NCI-H526 treated with DMSO at 0.1 percent for 48 hours (cell line): ENCODE measurements around the gene PYGB.
"Not testable (repeated sequence)": the region's sequence is repeated elsewhere in the genome, so short reads cannot be mapped to it uniquely, and the experiment has no call there.

Experiments
- DNase-seq: peaks from one replicate; lab custom pipeline; 2025; lab: John Stamatoyannopoulos, UW

Gene PYGB

GRCh38 chr20:25296094-25297093, 48.5 kb downstream of the PYGB start:
- no peak for DNase-seq

DNA sequence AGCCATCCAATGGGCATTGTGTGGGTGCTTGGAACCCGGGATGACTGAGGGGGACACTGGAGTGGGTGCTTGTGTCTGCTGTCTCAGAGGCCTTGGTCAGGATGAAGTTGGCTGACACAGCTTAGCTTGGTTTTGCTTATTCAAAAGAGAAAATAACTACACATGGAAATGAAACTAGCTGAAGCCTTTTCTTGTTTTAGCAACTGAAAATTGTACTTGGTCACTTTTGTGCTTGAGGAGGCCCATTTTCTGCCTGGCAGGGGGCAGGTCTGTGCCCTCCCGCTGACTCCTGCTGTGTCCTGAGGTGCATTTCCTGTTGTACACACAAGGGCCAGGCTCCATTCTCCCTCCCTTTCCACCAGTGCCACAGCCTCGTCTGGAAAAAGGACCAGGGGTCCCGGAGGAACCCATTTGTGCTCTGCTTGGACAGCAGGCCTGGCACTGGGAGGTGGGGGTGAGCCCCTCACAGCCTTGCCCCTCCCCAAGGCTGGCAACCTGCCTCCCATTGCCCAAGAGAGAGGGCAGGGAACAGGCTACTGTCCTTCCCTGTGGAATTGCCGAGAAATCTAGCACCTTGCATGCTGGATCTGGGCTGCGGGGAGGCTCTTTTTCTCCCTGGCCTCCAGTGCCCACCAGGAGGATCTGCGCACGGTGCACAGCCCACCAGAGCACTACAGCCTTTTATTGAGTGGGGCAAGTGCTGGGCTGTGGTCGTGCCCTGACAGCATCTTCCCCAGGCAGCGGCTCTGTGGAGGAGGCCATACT, 49.4 kb downstream of the PYGB start:
- no peak for DNase-seq

DNA sequence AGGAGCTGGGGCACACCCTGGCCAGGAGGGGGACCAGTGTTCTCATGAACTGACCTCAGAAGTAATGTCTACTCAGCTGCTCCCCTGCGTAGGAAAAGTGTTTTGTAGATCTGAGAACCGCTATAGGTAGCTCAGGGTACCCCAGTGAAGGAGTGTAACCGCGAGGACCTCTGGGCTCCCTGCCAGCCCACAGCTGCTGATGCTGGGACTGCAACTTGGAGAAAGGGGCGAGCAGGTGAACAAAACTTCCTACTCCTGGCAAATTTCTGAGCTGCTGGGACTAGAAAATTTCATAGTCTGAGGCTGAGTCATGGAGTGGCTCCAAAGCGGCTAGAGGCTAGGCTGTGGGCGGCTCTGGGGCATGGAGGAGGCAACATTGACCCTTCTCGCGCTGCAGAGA, 51.9 kb downstream of the PYGB start:
- no peak for DNase-seq

DNA sequence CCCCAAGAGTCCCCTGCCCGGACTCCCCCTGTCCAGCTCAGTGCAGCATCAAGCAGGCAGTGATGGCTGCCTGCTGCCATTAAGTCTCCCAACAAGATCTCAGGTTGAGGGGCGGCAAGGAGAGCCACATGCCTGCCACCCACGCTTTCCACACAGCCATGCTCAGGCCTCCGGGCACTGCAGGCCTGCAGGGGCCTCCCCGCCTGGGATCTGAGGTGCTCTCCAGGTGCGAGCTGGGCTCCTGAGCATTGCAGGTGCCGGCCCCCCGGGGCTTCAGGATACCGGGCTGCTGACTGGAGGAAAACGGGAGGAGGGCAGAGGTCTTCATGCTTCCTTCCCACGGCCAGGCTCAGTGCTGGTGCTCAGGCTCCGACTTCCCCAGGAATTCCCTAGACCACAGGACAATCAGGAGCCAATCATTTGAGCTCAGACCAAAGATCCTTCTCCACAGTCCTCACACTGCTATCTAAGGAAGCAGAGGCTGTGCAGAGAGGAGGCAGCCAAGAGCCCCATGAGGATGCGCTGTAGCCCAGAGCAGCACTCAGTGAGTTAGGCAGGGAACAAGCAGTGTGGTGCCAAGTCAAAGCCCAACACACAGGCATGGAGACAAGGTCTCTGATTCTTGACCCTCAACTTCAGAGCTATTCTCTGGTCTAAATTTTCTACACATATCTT, 52.7 kb downstream of the PYGB start:
- no peak for DNase-seq

GRCh38 chr20:25301357-25301920, 53.6 kb downstream of the PYGB start:
- no peak for DNase-seq

DNA sequence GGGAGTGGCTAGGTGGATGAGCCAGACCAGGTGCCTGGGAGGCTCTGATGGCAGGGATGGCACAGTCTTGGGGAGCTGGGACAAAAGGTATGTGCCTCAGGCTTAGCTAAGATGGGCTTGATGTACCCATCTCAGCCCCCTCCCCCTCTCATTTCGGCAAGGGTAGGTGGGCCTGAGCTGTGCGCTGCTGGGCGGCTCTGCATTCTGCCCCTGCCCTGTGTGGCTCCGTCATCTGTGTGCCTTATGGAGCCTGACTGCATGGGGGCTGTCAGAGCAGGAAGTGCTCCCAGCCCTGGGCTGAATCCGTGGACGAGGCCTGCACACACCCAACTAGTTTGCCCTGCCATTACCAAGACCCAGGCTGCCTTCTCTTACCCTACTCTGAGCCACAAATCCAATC, 54.7 kb downstream of the PYGB start:
- DNase-seq, result no peak

DNA sequence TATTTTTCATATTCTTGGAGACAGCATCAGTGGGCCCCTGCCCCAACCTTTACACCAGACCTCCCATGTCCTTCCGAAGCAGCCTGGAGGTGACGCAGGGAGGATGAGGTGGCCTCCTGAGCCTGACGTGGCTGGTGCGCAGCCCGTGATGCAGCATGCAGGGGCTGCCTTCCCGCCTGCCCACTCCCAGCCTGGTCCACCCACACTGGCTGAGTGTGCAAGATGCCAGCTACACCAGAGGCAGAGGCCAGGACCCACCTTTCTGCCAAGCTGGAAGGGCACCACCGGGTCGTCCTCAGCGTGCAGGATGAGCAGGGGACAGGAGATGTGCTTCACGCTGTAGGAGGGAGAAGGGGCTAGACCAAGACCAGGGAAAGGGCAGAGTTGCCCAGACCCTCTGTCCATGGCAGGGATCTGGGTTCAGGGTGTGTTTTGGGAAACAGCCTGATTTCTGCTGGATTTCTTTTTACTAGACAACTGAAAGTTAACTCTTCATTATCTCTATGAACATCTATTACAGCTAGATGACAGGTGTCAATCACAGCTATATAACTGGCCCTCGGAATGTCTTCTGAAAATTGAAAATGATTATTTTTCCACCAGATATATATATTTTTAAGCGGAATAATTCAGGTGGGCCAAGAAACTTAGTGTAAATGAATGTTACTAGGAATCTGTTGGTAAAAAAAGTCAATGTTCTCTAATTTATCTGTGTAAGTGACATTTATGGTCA, 55.6 kb downstream of the PYGB start:
- DNase-seq, result no peak

DNA sequence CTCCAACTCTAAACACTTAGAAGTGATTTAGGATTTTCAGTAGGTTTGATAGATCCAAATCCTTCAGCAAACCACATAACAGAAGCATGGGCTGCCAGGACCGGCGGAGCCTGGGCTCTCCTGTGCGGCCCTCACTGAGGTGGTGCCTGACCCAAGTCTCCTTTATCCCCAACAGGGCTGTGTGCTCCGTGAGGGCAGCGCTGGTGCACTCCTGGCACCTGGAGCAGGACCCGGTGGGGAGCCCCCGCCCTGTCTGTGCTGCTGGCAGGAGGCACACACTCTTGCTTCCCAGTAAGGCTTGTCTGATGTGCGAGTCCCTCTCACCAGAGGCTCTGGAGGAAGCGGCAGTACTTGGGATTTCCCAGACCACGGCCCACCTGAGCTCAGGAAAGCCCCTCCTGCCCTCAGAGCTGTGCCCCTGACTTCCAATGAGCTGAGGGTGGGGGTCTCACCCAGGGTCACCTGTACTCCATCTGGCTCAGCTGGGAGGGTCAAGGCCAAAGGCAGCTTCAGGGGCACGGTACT, 56.2 kb downstream of the PYGB start:
- no peak for DNase-seq

- DNase-seq, result no peak
Measured at GRCh38 chr20:25306991-25307903, 59.4 kb downstream of the PYGB start.

GRCh38 chr20:25308083-25308491, 60.2 kb downstream of the PYGB start:
- no peak for DNase-seq

- DNase-seq, result no peak
Measured at GRCh38 chr20:25308671-25309394, 60.9 kb downstream of the PYGB start.

DNA sequence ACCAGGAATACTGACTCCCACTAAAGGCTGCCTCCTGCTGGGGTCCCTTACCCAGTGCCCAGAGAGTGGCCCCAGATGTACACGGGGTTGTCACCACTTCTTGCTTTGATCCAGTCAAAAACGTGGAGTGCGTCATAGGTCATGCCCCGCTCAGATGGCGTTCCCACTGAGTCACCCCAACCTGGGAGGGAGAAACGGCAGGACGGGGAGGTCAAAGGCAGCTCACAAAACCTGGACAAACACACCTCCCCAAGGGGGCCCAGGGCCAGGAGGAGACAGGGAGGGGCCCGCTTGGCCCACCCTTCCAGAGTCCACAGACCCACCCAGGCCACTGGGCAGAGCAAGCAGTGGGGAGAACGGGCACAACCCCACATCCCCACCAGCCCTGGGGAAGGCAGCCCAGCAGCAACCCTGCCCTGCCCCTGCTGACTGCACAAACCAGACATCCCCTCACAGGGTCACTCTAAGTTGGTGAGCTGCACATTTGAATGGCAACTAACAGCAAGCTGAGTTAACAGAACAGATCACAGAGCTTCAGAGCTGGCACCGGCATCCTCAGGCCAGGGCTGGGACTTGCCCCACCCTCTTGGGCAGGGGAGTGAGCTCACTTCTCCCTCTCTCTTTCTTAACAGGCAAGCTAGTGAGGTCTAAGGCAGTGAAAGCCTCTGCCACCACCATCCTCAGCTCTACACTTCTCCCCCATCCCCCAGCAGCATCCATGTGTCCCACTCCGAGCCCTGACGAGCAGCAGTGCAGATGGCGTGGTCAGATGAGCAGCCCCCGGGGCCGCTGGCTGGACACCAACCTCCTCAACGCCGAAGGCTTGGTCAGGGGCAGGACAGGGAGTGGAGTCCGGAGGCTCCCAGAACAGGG, 61.7 kb downstream of the PYGB start:
- DNase-seq, result peak; percentile 19

DNA sequence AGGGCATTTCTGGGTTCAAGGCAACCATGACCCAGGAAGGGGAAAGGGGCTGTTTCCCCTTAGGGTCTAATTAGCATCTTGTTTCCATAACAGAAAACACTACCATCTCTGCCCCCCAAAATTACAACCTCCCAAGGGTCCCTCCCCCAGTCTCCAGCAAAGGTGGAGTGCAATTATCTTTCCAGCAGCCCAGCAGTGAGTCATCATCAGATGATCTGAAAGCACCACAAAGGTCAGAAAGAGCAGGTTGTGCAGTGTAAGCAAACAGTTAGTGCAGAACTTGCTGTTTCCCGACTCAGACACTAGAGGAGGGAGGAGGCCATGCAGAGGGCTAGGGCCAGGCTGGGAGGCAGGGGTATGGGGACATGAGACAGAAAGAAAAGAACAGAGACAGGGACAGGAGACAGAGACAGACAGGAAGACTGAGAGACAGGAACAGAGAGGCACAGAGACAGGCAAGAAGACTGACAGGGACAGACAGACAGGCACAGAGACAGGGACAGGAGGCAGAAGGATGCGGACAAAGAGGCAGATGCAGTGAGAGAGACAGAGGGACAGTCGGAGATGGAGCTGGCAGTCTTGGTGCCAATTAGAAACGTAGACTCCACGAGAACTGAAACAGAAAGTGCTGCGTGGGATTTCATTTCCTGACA, 62.5 kb downstream of the PYGB start:
- DNase-seq, result peak; percentile 19

DNA sequence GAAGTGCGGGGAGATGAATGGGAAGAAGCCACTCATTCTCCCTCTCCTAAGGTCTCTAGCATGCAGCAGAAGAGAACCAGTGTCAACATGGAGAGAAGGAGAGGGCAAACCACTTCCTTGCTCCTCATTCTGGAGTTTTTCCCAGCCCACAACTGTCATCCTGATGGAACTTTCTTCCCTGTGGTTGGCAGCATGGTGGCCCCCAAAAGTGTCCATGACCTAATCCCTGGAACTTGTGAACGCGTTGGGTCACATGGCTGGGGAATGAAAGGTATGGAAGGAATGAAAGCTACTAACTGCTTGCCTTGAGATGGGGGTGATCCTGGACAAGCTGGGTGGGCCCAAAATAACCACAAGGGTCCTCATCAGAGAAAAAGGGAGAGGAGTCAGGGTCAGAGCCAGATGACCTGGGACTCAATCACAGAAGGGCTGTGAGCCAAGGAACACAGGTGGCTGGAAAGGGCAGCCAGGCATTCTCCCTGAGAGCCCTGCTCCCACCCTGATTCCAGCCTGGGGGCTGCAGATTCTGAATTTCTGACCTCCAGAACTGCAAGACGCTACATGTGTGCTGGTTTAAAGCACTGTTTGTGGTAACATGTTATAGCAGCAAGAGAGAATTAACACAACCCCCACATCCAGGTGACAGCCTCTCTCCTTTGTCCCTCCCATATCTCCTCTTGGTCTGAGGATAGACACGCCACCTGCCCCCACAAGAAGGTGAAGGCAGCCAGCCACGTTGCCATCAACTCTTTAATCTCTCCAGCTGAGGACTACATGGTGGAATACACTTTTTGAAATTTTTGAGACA, 63.2 kb downstream of the PYGB start:
- DNase-seq, result no peak

GRCh38 chr20:25312716-25313115, 64.8 kb downstream of the PYGB start:
- not testable (repeated sequence) for DNase-seq

DNA sequence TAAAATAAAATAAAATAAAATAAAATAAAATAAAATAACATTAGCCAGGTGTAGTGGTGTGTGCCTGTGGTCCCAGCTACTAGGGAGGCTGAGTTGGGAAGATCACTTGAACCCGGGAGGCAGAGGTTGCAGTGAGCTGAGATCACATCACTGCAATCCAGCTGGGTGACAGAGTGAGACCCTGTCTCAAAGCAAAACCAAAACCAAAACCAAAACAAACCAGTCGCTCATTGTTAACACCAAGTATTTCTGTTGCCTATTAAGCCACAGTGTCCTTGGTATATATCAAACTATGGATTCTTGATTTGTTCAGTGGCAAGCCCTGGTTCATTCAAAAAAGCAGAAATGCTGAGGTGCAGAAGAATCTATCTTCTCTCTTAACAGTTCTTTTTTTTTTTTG, 65.7 kb downstream of the PYGB start:
- no peak for DNase-seq
